ENCODE results near the gene WIPI1. TPM values are rescaled to one million over a fixed set of nuclear protein-coding genes. Genes with fewer than 3 reads are reported as not detected.
A peak's percentile ranks its signal among the peaks of the same experiment; 100 is the strongest.

Gene WIPI1
- total and polyA plus RNA-seq, 2 of the 13 experiments (the other 11 are each of a cell fraction or from before 2014, with no cell fraction given), result 29.4 to 141 TPM

GRCh38 chr17:68437979-68438822, 19.1 kb downstream of the WIPI1 start (continued):
- TF ChIP-seq, protein P1, sequence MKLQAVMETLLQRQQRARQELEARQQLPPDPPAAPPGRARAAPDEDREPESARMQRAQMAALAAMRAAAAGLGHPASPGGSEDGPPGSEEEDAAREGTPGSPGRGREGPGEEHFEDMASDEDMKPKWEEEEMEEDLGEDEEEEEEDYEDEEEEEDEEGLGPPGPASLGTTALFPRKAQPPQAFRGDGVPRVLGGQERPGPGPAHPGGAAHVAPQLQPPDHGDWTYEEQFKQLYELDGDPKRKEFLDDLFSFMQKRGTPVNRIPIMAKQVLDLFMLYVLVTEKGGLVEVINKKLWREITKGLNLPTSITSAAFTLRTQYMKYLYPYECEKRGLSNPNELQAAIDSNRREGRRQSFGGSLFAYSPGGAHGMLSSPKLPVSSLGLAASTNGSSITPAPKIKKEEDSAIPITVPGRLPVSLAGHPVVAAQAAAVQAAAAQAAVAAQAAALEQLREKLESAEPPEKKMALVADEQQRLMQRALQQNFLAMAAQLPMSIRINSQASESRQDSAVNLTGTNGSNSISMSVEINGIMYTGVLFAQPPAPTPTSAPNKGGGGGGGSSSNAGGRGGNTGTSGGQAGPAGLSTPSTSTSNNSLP (IDR thresholded peaks at IDR 0.05; ENCODE audit: low read depth, low read length), result no peak
- TF ChIP-seq SAFB2 (CRISPR knock-in tag; IDR thresholded peaks at IDR 0.05; ENCODE audit: borderline replicate concordance, low read depth) (no peak), TCF12 (IDR thresholded peaks at IDR 0.05) (no peak), TCF12 (CRISPR knock-in tag; IDR thresholded peaks at IDR 0.05) (no peak), ZNF431 (CRISPR knock-in tag; IDR thresholded peaks at IDR 0.05; ENCODE audit: borderline replicate concordance, low read depth) (0 out of 2 replicates have a peak, but pooled peaks have one; percentile 60), MED13 (CRISPR knock-in tag; IDR thresholded peaks at IDR 0.05) (no peak), SNAI1 (CRISPR knock-in tag; IDR thresholded peaks at IDR 0.05; ENCODE audit: borderline replicate concordance) (no peak), ZNF180 (CRISPR knock-in tag; IDR thresholded peaks at IDR 0.05; ENCODE audit: borderline replicate concordance, low read depth) (no peak), KLF15 (CRISPR knock-in tag; IDR thresholded peaks at IDR 0.05; ENCODE audit: borderline replicate concordance) (no peak), ETV6 (CRISPR knock-in tag; conservative IDR thresholded peaks at IDR 0.05) (no peak), RXRB (CRISPR knock-in tag; IDR thresholded peaks at IDR 0.05; ENCODE audit: borderline replicate concordance) (peak; percentile 75; the same call in 1 of the 2 replicates), DMAP1 (CRISPR knock-in tag; IDR thresholded peaks at IDR 0.05) (no peak; the same call in 1 of the 2 replicates), ZNF567 (CRISPR knock-in tag; IDR thresholded peaks at IDR 0.05; ENCODE audit: borderline replicate concordance) (no peak), MLLT10 (CRISPR knock-in tag; IDR thresholded peaks at IDR 0.05) (no peak), MEIS1 (CRISPR knock-in tag; IDR thresholded peaks at IDR 0.05; ENCODE audit: borderline replicate concordance) (0 out of 2 replicates have a peak, but pooled peaks have one; percentile 46), HOXA7 (CRISPR knock-in tag; IDR thresholded peaks at IDR 0.05) (no peak), FOXO1 (CRISPR knock-in tag; IDR thresholded peaks at IDR 0.05) (peak; percentile 62; the same call in 1 of the 2 replicates), ZNF263 (CRISPR knock-in tag; IDR thresholded peaks at IDR 0.05) (peak; percentile 71; the same call in 1 of the 2 replicates), SMAD3 (CRISPR knock-in tag; IDR thresholded peaks at IDR 0.05) (no peak)
- TF ChIP-seq, protein P2, sequence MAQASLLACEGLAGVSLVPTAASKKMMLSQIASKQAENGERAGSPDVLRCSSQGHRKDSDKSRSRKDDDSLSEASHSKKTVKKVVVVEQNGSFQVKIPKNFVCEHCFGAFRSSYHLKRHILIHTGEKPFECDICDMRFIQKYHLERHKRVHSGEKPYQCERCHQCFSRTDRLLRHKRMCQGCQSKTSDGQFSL (CRISPR knock-in tag; IDR thresholded peaks at IDR 0.05), result no peak
- TF ChIP-seq, protein P3, sequence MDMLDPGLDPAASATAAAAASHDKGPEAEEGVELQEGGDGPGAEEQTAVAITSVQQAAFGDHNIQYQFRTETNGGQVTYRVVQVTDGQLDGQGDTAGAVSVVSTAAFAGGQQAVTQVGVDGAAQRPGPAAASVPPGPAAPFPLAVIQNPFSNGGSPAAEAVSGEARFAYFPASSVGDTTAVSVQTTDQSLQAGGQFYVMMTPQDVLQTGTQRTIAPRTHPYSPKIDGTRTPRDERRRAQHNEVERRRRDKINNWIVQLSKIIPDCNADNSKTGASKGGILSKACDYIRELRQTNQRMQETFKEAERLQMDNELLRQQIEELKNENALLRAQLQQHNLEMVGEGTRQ (IDR thresholded peaks at IDR 0.05; ENCODE audit: low read depth, low read length), result no peak
- TF ChIP-seq, protein P3 (CRISPR knock-in tag; IDR thresholded peaks at IDR 0.05; ENCODE audit: borderline replicate concordance), result no peak
- TF ChIP-seq, protein P4, sequence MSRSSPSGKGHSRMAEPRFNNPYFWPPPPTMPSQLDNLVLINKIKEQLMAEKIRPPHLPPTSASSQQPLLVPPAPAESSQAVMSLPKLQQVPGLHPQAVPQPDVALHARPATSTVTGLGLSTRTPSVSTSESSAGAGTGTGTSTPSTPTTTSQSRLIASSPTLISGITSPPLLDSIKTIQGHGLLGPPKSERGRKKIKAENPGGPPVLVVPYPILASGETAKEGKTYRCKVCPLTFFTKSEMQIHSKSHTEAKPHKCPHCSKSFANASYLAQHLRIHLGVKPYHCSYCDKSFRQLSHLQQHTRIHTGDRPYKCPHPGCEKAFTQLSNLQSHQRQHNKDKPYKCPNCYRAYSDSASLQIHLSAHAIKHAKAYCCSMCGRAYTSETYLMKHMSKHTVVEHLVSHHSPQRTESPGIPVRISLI (CRISPR knock-in tag; IDR thresholded peaks at IDR 0.05; ENCODE audit: borderline replicate concordance), result no peak

Measured in HepG2 (cell line).